ENCODE data around the gene PAIP1.

DNA sequence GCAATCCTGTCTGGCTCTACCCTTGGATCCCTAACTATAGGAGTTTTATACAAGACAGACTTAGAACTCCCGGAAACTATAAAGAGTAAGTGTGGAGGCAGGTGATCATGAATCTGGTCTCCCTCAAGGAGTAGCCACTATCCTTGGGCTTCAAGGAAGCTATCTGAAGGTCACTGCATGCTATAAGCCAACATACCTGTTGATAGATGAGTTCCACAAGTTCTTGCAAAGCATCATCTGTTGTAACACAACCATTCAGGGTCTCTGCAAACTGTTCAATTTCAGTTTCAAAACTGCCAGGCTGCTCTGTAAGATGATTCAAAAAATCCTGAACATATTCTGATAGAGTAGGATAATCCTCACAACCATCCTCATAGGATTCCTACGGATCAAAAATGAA, 9.3 kb downstream of the PAIP1 start:
- TF ChIP-seq, protein P1, sequence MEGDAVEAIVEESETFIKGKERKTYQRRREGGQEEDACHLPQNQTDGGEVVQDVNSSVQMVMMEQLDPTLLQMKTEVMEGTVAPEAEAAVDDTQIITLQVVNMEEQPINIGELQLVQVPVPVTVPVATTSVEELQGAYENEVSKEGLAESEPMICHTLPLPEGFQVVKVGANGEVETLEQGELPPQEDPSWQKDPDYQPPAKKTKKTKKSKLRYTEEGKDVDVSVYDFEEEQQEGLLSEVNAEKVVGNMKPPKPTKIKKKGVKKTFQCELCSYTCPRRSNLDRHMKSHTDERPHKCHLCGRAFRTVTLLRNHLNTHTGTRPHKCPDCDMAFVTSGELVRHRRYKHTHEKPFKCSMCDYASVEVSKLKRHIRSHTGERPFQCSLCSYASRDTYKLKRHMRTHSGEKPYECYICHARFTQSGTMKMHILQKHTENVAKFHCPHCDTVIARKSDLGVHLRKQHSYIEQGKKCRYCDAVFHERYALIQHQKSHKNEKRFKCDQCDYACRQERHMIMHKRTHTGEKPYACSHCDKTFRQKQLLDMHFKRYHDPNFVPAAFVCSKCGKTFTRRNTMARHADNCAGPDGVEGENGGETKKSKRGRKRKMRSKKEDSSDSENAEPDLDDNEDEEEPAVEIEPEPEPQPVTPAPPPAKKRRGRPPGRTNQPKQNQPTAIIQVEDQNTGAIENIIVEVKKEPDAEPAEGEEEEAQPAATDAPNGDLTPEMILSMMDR (IDR thresholded peaks at IDR 0.05; ENCODE audit: low read depth, low read length): no peak
- TF ChIP-seq POLR2A (IDR thresholded peaks at IDR 0.05; ENCODE audit: extremely low read depth, insufficient read length) (no peak), MYC (IDR thresholded peaks at IDR 0.05; ENCODE audit: low read depth, low read length) (no peak)
- TF ChIP-seq, protein P2, sequence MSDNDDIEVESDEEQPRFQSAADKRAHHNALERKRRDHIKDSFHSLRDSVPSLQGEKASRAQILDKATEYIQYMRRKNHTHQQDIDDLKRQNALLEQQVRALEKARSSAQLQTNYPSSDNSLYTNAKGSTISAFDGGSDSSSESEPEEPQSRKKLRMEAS (IDR thresholded peaks at IDR 0.05; ENCODE audit: low read depth, low read length): no peak
